Subcutaneous abdominal adipose tissue (tissue), 5 donors: ENCODE data around the gene VPS13D.

Experiments used
- H3K27ac ChIP-seq: one replicate; pipeline ENCODE4 v1.7.0; 2013; ENCODE audit warnings: low read depth, mild to moderate bottlenecking, inconsistent platforms, low read length, moderate library complexity
- H3K27me3 ChIP-seq, 5 donors: one replicate each; pipeline ENCODE4 v1.7.0; 2013; ENCODE audit warnings: low read length in 5 of 5, inconsistent platforms in 1 of 5; ENCODE audit not compliant: control insufficient read depth in 5 of 5, insufficient read depth in 4 of 5
- H3K36me3 ChIP-seq, 5 donors: one replicate each; pipeline ENCODE4 v1.7.0; 2013; ENCODE audit warnings: low read length in 5 of 5; ENCODE audit not compliant: control insufficient read depth in 5 of 5, insufficient read depth in 5 of 5
- H3K4me1 ChIP-seq, 5 donors: one replicate each; pipeline ENCODE4 v1.7.0; 2013; ENCODE audit warnings: low read length in 5 of 5, mild to moderate bottlenecking in 3 of 5, moderate library complexity in 1 of 5; ENCODE audit not compliant: control insufficient read depth in 5 of 5, insufficient read depth in 5 of 5
- H3K4me3 ChIP-seq, 5 donors: one replicate each; pipeline ENCODE4 v1.7.0; 2013; ENCODE audit warnings: low read length in 5 of 5, low read depth in 1 of 5
- H3K9ac ChIP-seq, 5 donors: one replicate each; pipeline ENCODE4 v1.7.0; 2013; ENCODE audit warnings: low read length in 5 of 5, mild to moderate bottlenecking in 4 of 5, moderate library complexity in 3 of 5
- H3K9me3 ChIP-seq, 5 donors: one replicate each; pipeline ENCODE4 v1.7.0; 2013; ENCODE audit warnings: low read length in 5 of 5; ENCODE audit not compliant: control insufficient read depth in 5 of 5
- donor health status: healthy.
- donor health status: healthy.
- donor health status: healthy.
- donor health status: healthy.
- donor health status: healthy.

Gene VPS13D

GRCh38 chr1:12436817-12437599 lies 207.2 kb downstream of the VPS13D start:
- Histone ChIP-seq H3K27me3 (no peaks in the 10 kb centered on the region), H3K9me3 (no peaks in the 10 kb centered on the region), H3K4me3 (no peak overlapping the region), H3K27ac (no peak overlapping the region), H3K4me1 (peaks cover 11 to 58% (median 16%) of the 10 kb centered on the region in 5 donors), H3K36me3 (peaks cover 3 to 21% (median 9%) of the 10 kb centered on the region in 5 donors), H3K9ac (no peak overlapping the region)

GRCh38 chr1:12437629-12438028 lies 207.8 kb downstream of the VPS13D start:
- Histone ChIP-seq H3K36me3 (peaks cover 3 to 21% (median 9%) of the 10 kb centered on the region in 5 donors), H3K27ac (no peak overlapping the region), H3K4me3 (no peak overlapping the region), H3K9me3 (no peaks in the 10 kb centered on the region), H3K9ac (no peak overlapping the region), H3K27me3 (no peaks in the 10 kb centered on the region), H3K4me1 (peaks cover 11 to 54% (median 16%) of the 10 kb centered on the region in 5 donors)

GRCh38 chr1:12438349-12438924 lies 208.6 kb downstream of the VPS13D start:
- Histone ChIP-seq H3K9ac (no peak overlapping the region), H3K9me3 (no peaks in the 10 kb centered on the region), H3K4me3 (no peak overlapping the region), H3K27ac (no peak overlapping the region), H3K4me1 (peaks cover 8 to 46% (median 10%) of the 10 kb centered on the region in 5 donors), H3K27me3 (no peaks in the 10 kb centered on the region), H3K36me3 (peaks cover 3 to 21% (median 9%) of the 10 kb centered on the region in 5 donors)

- Histone ChIP-seq H3K27me3 (no peaks in the 10 kb centered on the region), H3K9me3 (no peaks in the 10 kb centered on the region), H3K9ac (no peak overlapping the region), H3K4me3 (no peak overlapping the region), H3K36me3 (peaks cover 3 to 21% (median 9%) of the 10 kb centered on the region in 5 donors), H3K27ac (no peak overlapping the region), H3K4me1 (peaks cover 3 to 39% (median 8%) of the 10 kb centered on the region in 5 donors)
Measured at GRCh38 chr1:12439073-12439472, 209.2 kb downstream of the VPS13D start.

GRCh38 chr1:12441414-12442105 lies 211.7 kb downstream of the VPS13D start:
- Histone ChIP-seq H3K27ac (no peak overlapping the region), H3K27me3 (no peaks in the 10 kb centered on the region), H3K9ac (no peak overlapping the region), H3K4me1 (peaks cover 0 to 15% (median under 1%) of the 10 kb centered on the region in 5 donors), H3K36me3 (peaks cover 3 to 18% (median 9%) of the 10 kb centered on the region in 5 donors), H3K4me3 (no peak overlapping the region), H3K9me3 (no peaks in the 10 kb centered on the region)

- no peaks in the 10 kb centered on the region for H3K27me3 ChIP-seq
- no peaks in the 10 kb centered on the region for H3K9me3 ChIP-seq
- H3K36me3 ChIP-seq = peaks cover 3 to 18% (median 9%) of the 10 kb centered on the region in 5 donors
- H3K27ac ChIP-seq = no peak overlapping the region
- peaks cover 0 to 13% (median 7%) of the 10 kb centered on the region in 5 donors for H3K4me1 ChIP-seq
- H3K9ac ChIP-seq = no peak overlapping the region
- no peak overlapping the region for H3K4me3 ChIP-seq
Measured at GRCh38 chr1:12442217-12442616, 212.4 kb downstream of the VPS13D start.

GRCh38 chr1:12443151-12443550 lies 213.3 kb downstream of the VPS13D start:
- Histone ChIP-seq H3K27ac (no peak overlapping the region), H3K9ac (no peak overlapping the region), H3K36me3 (peaks cover 3 to 17% (median 9%) of the 10 kb centered on the region in 5 donors), H3K9me3 (no peaks in the 10 kb centered on the region), H3K27me3 (no peaks in the 10 kb centered on the region), H3K4me1 (peaks cover 0 to 17% (median 16%) of the 10 kb centered on the region in 5 donors), H3K4me3 (no peak overlapping the region)

GRCh38 chr1:12444329-12444841 lies 214.6 kb downstream of the VPS13D start:
- H3K4me1 ChIP-seq = peaks cover 0 to 29% (median 28%) of the 10 kb centered on the region in 5 donors
- no peaks in the 10 kb centered on the region for H3K9me3 ChIP-seq
- no peak overlapping the region for H3K27ac ChIP-seq
- no peaks in the 10 kb centered on the region for H3K27me3 ChIP-seq
- peaks cover 3 to 9% (median 6%) of the 10 kb centered on the region in 5 donors for H3K36me3 ChIP-seq
- no peak overlapping the region for H3K9ac ChIP-seq
- H3K4me3 ChIP-seq = no peak overlapping the region

GRCh38 chr1:12445257-12445656 lies 215.4 kb downstream of the VPS13D start:
- Histone ChIP-seq H3K9me3 (no peaks in the 10 kb centered on the region), H3K4me1 (peaks cover 0 to 38% (median 37%) of the 10 kb centered on the region in 5 donors), H3K27ac (no peak overlapping the region), H3K9ac (no peak overlapping the region), H3K27me3 (no peaks in the 10 kb centered on the region), H3K36me3 (peaks cover 0 to 8% (median 0%) of the 10 kb centered on the region in 5 donors), H3K4me3 (no peak overlapping the region)
